ENCODE results near the gene FXYD5.

FXYD5 gene

GRCh38 chr19:35206379-35206778 lies 51.8 kb downstream of the FXYD5 start:
- in situ Hi-C loops (cut with HindIII; ENCODE audit: low sequenced_read_pairs), result no loop called here
- DNase-seq (ENCODE audit: low read depth, low spot score), result no peak
- no peak overlapping the region for H3K4me3 ChIP-seq (ENCODE audit: low read depth, low read length)
- TF ChIP-seq CTCF (IDR thresholded peaks at IDR 0.05; ENCODE audit: low read depth, low read length), result no peak

DNA sequence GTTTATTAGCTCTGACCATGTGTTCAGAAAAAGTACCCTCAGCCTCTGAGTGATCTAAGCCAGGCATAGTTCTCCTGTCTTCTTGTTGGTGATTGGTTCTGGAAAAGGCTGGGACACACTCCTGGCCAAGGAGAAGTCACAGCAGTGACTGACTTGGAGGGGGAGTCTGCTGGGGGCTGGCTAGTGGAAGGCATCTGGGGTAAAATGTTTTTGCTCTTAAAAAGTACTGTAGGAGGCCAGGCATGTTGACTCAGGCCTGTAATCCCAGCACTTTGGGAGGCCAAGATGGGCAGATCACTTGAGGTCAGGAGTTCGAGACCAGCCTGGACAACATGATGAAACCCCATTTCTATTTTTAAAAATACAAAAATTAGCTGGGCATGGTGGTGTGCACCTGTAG lies 52.3 kb downstream of the FXYD5 start:
- no peak for TF ChIP-seq CTCF (IDR thresholded peaks at IDR 0.05; ENCODE audit: low read depth, low read length)
- in situ Hi-C loops (cut with HindIII; ENCODE audit: low sequenced_read_pairs), result no loop called here
- H3K4me3 ChIP-seq (ENCODE audit: low read depth, low read length), result no peak overlapping the region
- DNase-seq (ENCODE audit: low read depth, low spot score), result no peak

DNA sequence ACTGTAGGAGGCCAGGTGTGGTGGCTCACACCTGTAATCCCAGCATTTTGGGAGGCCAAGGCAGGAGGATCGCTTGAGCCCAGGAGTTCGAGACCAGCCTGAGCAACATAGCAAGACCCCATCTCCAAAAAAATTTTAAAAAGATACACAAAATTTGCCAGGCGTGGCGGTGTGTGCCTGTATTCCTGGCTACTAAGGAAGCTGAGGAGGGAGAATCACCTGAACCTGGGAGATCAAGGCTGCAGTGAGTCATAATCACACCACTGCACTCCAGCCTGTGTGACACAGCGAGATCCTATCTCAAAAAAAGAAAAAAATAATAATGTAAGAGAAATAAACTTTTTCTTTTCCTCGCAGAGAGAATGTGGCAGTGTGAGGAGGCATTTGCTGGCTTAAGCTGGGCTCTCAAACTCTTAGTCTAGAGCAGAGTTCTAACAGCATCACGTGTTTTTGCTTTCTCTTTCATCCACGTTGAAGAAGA lies 52.9 kb downstream of the FXYD5 start:
- DNase-seq (ENCODE audit: low read depth, low spot score), result no peak
- TF ChIP-seq CTCF (IDR thresholded peaks at IDR 0.05; ENCODE audit: low read depth, low read length), result no peak
- in situ Hi-C loops (cut with HindIII; ENCODE audit: low sequenced_read_pairs), result no loop called here

DNA sequence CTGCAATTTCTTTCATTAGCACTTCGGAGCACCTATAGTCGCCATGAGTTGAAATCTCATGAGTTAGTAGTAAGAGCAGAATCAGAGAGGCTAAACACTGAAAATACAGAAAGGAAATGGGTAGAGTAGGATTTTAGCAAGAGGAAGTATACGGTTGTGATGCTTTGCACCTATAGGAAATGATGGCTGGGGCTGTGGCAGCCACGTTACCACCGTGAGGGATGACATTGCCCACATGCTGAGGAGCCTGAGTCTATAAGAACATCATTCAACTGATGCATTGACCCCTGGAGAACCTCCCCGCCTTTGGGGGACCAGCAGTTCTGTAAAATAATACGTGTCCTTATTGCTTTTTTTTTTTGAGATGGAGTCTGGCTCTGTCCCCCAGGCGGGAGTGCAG lies 53.6 kb downstream of the FXYD5 start:
- DNase-seq (ENCODE audit: low read depth, low spot score), result no peak
- H3K4me3 ChIP-seq (ENCODE audit: low read depth, low read length), result no peak overlapping the region
- no peak for TF ChIP-seq CTCF (IDR thresholded peaks at IDR 0.05; ENCODE audit: low read depth, low read length)
- in situ Hi-C loops (cut with HindIII; ENCODE audit: low sequenced_read_pairs), result no loop called here

More for the DNA sequence above, 52.9 kb downstream of the FXYD5 start:
- no peak overlapping the region for H3K4me3 ChIP-seq (ENCODE audit: low read depth, low read length)

GRCh38 chr19:35209646-35210045 lies 55.1 kb downstream of the FXYD5 start:
- in situ Hi-C loops (cut with HindIII; ENCODE audit: low sequenced_read_pairs), result no loop called here
- TF ChIP-seq CTCF (IDR thresholded peaks at IDR 0.05; ENCODE audit: low read depth, low read length), result no peak
- DNase-seq (ENCODE audit: low read depth, low spot score), result no peak
- no peak overlapping the region for H3K4me3 ChIP-seq (ENCODE audit: low read depth, low read length)

GRCh38 chr19:35211545-35212230 lies 57.2 kb downstream of the FXYD5 start:
- H3K4me3 ChIP-seq (ENCODE audit: low read depth, low read length), result no peak overlapping the region
- DNase-seq (ENCODE audit: low read depth, low spot score), result no peak
- in situ Hi-C loops (cut with HindIII; ENCODE audit: low sequenced_read_pairs), result no loop called here
- TF ChIP-seq CTCF (IDR thresholded peaks at IDR 0.05; ENCODE audit: low read depth, low read length), result no peak
